Activated CD4-positive, alpha-beta T cell treated with anti-CD3 and anti-CD28 coated beads, Interleukin-2, amount 10 ng/mL, durations not matched to agents 7 days and 5 days (primary cell): ENCODE results near the gene KIFC3. TPM values are rescaled to one million over a fixed set of nuclear protein-coding genes. Genes with fewer than 3 reads are reported as not detected.
"Not testable (repeated sequence)": the region's sequence is repeated elsewhere in the genome, so short reads cannot be mapped to it uniquely, and the experiment has no call there.

Experiments
- CTCF ChIA-PET: fragments of 350-600 bp; sonication (Branson Sonifier 250); formaldehyde crosslinking; loops from one replicate; lab custom pipeline; 2021; ENCODE audit warnings: antibody characterized with exemption; lab: Charles Lee
- POLR2A ChIA-PET: fragments of 350-600 bp; sonication (Branson Sonifier 250); formaldehyde crosslinking; loops from one replicate; lab custom pipeline; 2021; ENCODE audit warnings: antibody characterized with exemption; lab: Charles Lee
- DNase-seq: peaks from one replicate; pipeline ENCODE4 v3.0.0-alpha.2; 2020
- H3K27ac Mint-ChIP-seq: one replicate; pipeline ENCODE4 v1.8.0; 2021; ENCODE audit warnings: mild to moderate bottlenecking, moderate library complexity, mixed read lengths
- H3K27me3 Mint-ChIP-seq: one replicate; pipeline ENCODE4 v1.8.0; 2021; ENCODE audit warnings: mixed read lengths
- H3K36me3 Mint-ChIP-seq: one replicate; pipeline ENCODE4 v1.8.0; 2021; ENCODE audit warnings: low read depth, mixed read lengths
- H3K4me1 Mint-ChIP-seq: one replicate; pipeline ENCODE4 v1.8.0; 2021; ENCODE audit warnings: mixed read lengths
- H3K4me3 Mint-ChIP-seq: one replicate; pipeline ENCODE4 v1.8.0; 2021; ENCODE audit warnings: mild to moderate bottlenecking, moderate library complexity, mixed read lengths
- H3K9me3 Mint-ChIP-seq: one replicate; pipeline ENCODE4 v1.8.0; 2021; ENCODE audit warnings: mixed read lengths
- total RNA-seq, 2 experiments: library from RNA; stranded (reverse); gene quantifications; one replicate each; pipeline ENCODE4 v1.2.3, GENCODE V29; 2021

KIFC3 gene
- total RNA-seq, 2 experiments from 2014 or later = not detected

GRCh38 chr16:57786632-57787518, 15.4 kb downstream of the KIFC3 start:
- ChIA-PET POLR2A (no interaction called here), CTCF (interaction anchor here (1.7 kb wide), 1 partner anchor 23 kb away, joined by 3 read pairs; no protein-coding TSS in a partner anchor)
- no peaks in the 10 kb centered on the region for H3K4me1 Mint-ChIP-seq
- H3K27ac Mint-ChIP-seq = no peak overlapping the region
- no peaks in the 10 kb centered on the region for H3K36me3 Mint-ChIP-seq
- H3K27me3 Mint-ChIP-seq = no peaks in the 10 kb centered on the region
- no peak for DNase-seq
- no peaks in the 10 kb centered on the region for H3K9me3 Mint-ChIP-seq
- no peak overlapping the region for H3K4me3 Mint-ChIP-seq

- ChIA-PET CTCF (no interaction called here), POLR2A (no interaction called here)
- Mint-ChIP-seq H3K36me3 (no peaks in the 10 kb centered on the region), H3K4me1 (no peaks in the 10 kb centered on the region), H3K27me3 (no peaks in the 10 kb centered on the region), H3K9me3 (no peaks in the 10 kb centered on the region), H3K27ac (no peak overlapping the region), H3K4me3 (no peak overlapping the region)
- no peak for DNase-seq
These were observed 16.4 kb downstream of the KIFC3 start for GRCh38 chr16:57785924-57786323.

DNA sequence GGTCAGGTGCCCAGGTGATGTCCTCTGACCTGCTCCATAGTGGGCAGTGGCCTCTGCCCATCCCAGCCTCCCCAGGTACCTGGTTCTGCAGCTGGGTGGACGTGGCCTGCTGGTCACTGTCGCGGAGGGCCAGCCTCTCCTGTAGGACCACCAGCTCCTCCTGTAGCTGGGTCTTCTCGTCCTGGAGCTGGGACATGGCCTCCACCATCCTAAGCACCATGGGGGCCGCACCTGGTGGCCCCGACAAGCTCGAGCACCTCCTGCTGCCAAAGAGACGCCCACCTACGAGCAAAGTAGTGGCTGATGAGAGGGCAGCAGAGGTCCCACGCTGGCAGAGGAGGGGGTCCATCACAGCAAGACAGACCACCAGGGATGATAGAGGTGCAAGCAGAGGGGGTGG, 16.9 kb downstream of the KIFC3 start:
- no peaks in the 10 kb centered on the region for H3K36me3 Mint-ChIP-seq
- H3K4me1 Mint-ChIP-seq = no peaks in the 10 kb centered on the region
- H3K27me3 Mint-ChIP-seq = no peaks in the 10 kb centered on the region
- DNase-seq = no peak
- ChIA-PET CTCF (interaction anchor here (0.9 kb wide), 1 partner anchor 9 kb away, joined by 4 read pairs; no protein-coding TSS in a partner anchor), POLR2A (no interaction called here)
- no peak overlapping the region for H3K27ac Mint-ChIP-seq
- no peaks in the 10 kb centered on the region for H3K9me3 Mint-ChIP-seq
- no peak overlapping the region for H3K4me3 Mint-ChIP-seq

DNA sequence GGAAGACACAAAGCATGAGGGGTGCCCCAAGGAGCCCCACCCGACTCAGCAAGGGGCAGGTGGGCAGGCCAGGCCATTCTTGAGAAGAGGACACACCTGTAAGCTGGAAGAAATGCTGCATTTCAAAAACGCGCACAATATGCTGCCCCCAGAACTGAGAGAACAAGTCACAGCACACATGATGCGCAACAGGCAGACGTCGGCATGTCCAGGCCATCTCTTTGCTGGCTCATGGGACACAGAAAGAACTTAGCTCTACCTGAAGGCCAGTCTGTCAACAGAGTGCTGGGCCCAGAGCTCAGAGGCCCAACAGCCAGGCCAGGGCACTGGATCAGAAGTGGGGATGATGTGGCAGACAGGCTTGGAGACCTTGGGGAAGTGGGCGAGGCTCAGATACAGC, 18.0 kb downstream of the KIFC3 start:
- H3K27me3 Mint-ChIP-seq = no peaks in the 10 kb centered on the region
- DNase-seq = no peak
- H3K4me3 Mint-ChIP-seq = no peak overlapping the region
- POLR2A ChIA-PET = no interaction called here
- H3K27ac Mint-ChIP-seq = no peak overlapping the region
- CTCF ChIA-PET = no interaction called here
- no peaks in the 10 kb centered on the region for H3K36me3 Mint-ChIP-seq
- no peaks in the 10 kb centered on the region for H3K9me3 Mint-ChIP-seq
- H3K4me1 Mint-ChIP-seq = no peaks in the 10 kb centered on the region

DNA sequence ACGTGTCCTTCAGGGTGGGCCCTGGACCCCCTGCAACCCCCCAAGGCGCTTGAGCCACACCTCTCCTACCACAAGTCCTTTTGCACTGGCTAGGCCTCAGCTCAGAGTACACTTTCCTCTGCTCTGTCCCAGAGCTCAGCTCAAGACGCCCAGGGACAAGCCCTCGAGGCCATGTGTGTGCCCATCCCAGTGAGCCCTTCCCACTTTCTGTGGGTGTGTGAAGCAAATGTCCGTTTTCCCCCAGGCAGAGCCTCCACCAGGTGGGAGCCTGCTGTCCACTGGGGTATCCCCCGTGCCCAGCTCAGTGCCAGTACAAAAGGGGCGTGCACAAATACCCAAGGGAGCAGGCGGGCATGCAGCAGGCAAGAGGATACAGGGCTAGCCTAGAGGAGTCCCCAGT, 18.4 kb downstream of the KIFC3 start:
- H3K4me3 Mint-ChIP-seq = no peak overlapping the region
- no peak for DNase-seq
- H3K4me1 Mint-ChIP-seq = no peaks in the 10 kb centered on the region
- no peaks in the 10 kb centered on the region for H3K27me3 Mint-ChIP-seq
- H3K9me3 Mint-ChIP-seq = no peaks in the 10 kb centered on the region
- no peaks in the 10 kb centered on the region for H3K36me3 Mint-ChIP-seq
- H3K27ac Mint-ChIP-seq = no peak overlapping the region
- POLR2A ChIA-PET = no interaction called here
- CTCF ChIA-PET = no interaction called here

DNA sequence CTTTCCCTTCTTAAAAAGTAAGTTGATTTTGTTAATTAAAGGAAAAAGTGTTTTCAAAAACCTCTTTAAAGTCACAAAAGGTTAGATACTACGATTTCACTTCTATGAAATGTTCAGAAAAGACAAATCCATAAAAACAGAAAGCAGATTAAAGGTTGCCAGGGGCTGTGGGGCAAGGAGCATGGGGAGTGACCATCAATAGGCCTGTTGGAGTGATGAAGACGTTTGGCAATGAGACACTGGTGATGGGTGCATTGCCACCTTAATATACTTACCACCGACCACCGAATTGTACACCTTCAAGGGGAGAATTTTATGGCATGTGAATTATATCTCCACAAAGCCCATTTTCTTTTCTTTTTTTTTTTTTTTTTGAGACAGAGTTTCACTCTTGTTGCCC, 19.2 kb downstream of the KIFC3 start:
- ChIA-PET CTCF (interaction anchor here (1.7 kb wide), 1 partner anchor 27 kb away, joined by 3 read pairs; no protein-coding TSS in a partner anchor), POLR2A (no interaction called here)
- no peaks in the 10 kb centered on the region for H3K9me3 Mint-ChIP-seq
- H3K4me1 Mint-ChIP-seq = no peaks in the 10 kb centered on the region
- no peak overlapping the region for H3K4me3 Mint-ChIP-seq
- H3K36me3 Mint-ChIP-seq = no peaks in the 10 kb centered on the region
- no peak for DNase-seq
- no peaks in the 10 kb centered on the region for H3K27me3 Mint-ChIP-seq
- no peak overlapping the region for H3K27ac Mint-ChIP-seq

GRCh38 chr16:57782607-57783055, 19.7 kb downstream of the KIFC3 start:
- CTCF ChIA-PET = interaction anchor here (1.0 to 1.7 kb wide), 3 partner anchors 9 to 98 kb away, joined by 3 read pairs; no protein-coding TSS in a partner anchor

GRCh38 chr16:57781741-57782606, 20.3 kb downstream of the KIFC3 start:
- DNase-seq = no peak
- CTCF ChIA-PET = interaction anchor here (1.0 to 1.7 kb wide), 3 partner anchors 9 to 99 kb away, joined by 3 read pairs; no protein-coding TSS in a partner anchor
- Mint-ChIP-seq H3K4me1 (no peaks in the 10 kb centered on the region), H3K36me3 (no peaks in the 10 kb centered on the region), H3K27me3 (no peaks in the 10 kb centered on the region), H3K9me3 (no peaks in the 10 kb centered on the region), H3K27ac (no peak overlapping the region), H3K4me3 (no peak overlapping the region)
- POLR2A ChIA-PET = no interaction called here

More at GRCh38 chr16:57782607-57783055, 19.7 kb downstream of the KIFC3 start:
- H3K4me3 Mint-ChIP-seq, H3K9me3 Mint-ChIP-seq, DNase-seq, H3K4me1 Mint-ChIP-seq, H3K36me3 Mint-ChIP-seq, POLR2A ChIA-PET, H3K27me3 Mint-ChIP-seq, H3K27ac Mint-ChIP-seq: not testable (repeated sequence)

DNA sequence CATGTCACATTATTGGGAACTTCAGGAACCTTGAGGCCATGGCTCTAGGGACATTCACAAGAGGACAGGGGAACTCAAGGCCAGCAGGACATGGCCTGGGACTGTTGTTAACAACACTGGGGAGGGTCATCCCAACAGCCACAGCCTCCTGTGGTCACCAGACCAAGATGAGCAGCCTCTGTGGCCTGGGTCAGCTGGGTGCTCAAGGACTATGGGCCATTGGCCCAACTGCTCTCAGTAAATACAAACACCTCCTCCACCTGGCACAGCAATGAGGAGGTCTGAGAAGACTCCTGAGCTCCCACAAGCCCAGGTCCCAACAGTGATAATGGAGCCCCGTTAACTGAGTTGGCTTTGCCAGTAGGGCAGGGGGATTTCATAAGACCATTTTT, 20.9 kb downstream of the KIFC3 start:
- CTCF ChIA-PET = interaction anchor here (1.0 to 1.7 kb wide), 3 partner anchors 10 to 99 kb away, joined by 3 read pairs; no protein-coding TSS in a partner anchor
- no peak for DNase-seq
- H3K36me3 Mint-ChIP-seq = no peaks in the 10 kb centered on the region
- no peak overlapping the region for H3K4me3 Mint-ChIP-seq
- no peaks in the 10 kb centered on the region for H3K9me3 Mint-ChIP-seq
- no peaks in the 10 kb centered on the region for H3K4me1 Mint-ChIP-seq
- H3K27ac Mint-ChIP-seq = no peak overlapping the region
- POLR2A ChIA-PET = no interaction called here
- H3K27me3 Mint-ChIP-seq = no peaks in the 10 kb centered on the region

- CTCF ChIA-PET, H3K27ac Mint-ChIP-seq, H3K4me3 Mint-ChIP-seq, H3K9me3 Mint-ChIP-seq, H3K4me1 Mint-ChIP-seq, H3K27me3 Mint-ChIP-seq, H3K36me3 Mint-ChIP-seq, DNase-seq, POLR2A ChIA-PET: not testable (repeated sequence)
These were observed 22.5 kb downstream of the KIFC3 start for GRCh38 chr16:57779836-57780235.

GRCh38 chr16:57778658-57779057, 23.6 kb downstream of the KIFC3 start:
- Mint-ChIP-seq H3K4me3 (no peak overlapping the region), H3K9me3 (no peaks in the 10 kb centered on the region), H3K4me1 (no peaks in the 10 kb centered on the region), H3K27me3 (no peaks in the 10 kb centered on the region), H3K27ac (no peak overlapping the region), H3K36me3 (no peaks in the 10 kb centered on the region)
- ChIA-PET POLR2A (no interaction called here), CTCF (no interaction called here)
- no peak for DNase-seq

GRCh38 chr16:57775661-57776469, 26.4 kb downstream of the KIFC3 start:
- Mint-ChIP-seq H3K27ac (no peak overlapping the region), H3K4me1 (no peaks in the 10 kb centered on the region), H3K36me3 (no peaks in the 10 kb centered on the region), H3K9me3 (no peaks in the 10 kb centered on the region), H3K4me3 (no peak overlapping the region), H3K27me3 (no peaks in the 10 kb centered on the region)
- ChIA-PET POLR2A (no interaction called here), CTCF (no interaction called here)
- DNase-seq = no peak
